GM12891 (cell line): ENCODE measurements around the gene ADAM10.

Experiments used
- POLR2A ChIP-seq: IDR thresholded peaks from 2 replicates; pipeline ENCODE4 v1.6.1; 2011; ENCODE audit warnings: low read depth, low read length, control low read depth
- POLR2AphosphoS5 ChIP-seq: IDR thresholded peaks from 2 replicates; pipeline ENCODE4 v1.6.1; 2011; ENCODE audit warnings: low read depth, low read length, control low read depth
- POU2F2 ChIP-seq: IDR thresholded peaks from 2 replicates; pipeline ENCODE4 v1.6.1; 2011; ENCODE audit warnings: low read depth, mild to moderate bottlenecking, control low read depth, low read length, moderate library complexity

- TF ChIP-seq POLR2A (no peak), POU2F2 (no peak), POLR2AphosphoS5 (no peak)
Observed at GRCh38 chr15:58666957-58667356, 82.5 kb downstream of the ADAM10 start.
